HK-2 (cell line): Measurements from ENCODE around the gene GSTT4.
"Not testable (repeated sequence)": the region's sequence is repeated elsewhere in the genome, so short reads cannot be mapped to it uniquely, and the experiment has no call there.

Experiments used
- DNase-seq: peaks from one replicate; pipeline ENCODE4 v3.0.0-alpha.2; 2018; ENCODE audit not compliant: unreplicated experiment

Gene GSTT4

DNA sequence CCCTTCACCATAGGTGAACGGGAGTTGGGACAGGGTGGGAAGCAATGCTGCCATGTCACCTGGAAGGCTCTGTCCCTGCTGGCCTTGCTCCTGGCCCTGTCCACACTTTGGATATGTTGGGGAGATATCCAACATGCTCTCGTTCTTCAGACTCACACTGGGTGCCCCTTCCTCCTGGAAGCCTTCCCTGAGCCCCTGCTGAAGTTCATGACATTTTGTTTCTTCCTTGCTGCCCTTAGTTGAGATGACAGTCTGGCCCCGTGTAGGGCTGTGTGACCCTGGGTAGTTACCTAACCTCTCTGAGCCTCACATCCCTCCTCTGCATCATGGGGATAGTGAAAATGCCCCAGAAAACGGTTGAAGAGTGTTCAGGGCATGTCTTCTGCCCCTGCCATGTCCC, 51.8 kb downstream of the GSTT4 start:
- not testable (repeated sequence) for DNase-seq

DNA sequence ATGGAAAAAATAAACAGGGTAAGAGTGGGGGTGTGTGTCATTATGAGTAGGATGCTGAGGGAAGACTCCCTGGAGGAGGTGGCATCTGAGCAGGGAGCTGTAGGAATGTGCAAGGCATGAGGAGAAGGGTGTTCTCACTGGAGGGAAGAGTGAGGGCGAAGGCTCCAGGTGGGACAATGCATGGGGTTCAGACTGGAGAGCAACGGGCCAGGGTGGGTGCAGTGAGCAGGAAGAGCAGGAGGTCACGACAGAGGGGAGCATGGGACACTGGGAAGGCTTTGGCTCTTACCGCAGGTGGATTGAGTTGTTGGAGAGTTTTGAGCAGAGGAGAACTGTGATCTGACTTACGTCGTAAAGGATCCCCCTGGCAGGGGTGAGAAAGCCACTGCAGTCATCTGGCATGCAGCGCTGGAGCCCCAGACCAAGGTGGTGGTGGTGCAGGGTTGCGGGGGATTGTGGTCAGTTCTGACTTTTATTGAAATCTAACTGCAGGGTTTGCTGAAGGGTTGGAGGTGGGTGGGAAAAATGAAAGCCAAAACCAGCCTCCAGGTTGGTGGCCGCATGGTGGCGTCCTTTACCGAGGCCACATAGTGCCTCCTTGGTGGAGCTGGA, 52.4 kb downstream of the GSTT4 start:
- not testable (repeated sequence) for DNase-seq

DNA sequence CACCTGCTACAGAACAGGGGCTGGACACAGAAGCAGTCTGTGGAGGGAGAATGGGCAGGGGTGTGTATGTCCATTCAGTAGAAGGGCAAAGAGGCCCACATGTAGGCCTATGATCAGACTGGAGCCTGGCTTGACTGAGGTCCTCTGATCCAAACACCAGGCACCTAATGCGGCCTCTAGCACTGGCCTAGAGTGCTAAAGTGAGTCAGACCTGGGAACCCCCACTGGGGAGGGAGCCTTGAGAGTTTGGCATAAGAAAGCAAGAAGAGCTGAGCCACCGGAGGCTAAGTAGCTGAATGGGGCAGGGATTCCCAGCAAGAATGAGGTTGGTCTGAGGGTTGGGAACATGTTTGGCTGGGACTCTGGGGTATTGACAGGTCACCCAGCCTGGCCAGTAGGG, 53.9 kb downstream of the GSTT4 start:
- DNase-seq = not testable (repeated sequence)

DNA sequence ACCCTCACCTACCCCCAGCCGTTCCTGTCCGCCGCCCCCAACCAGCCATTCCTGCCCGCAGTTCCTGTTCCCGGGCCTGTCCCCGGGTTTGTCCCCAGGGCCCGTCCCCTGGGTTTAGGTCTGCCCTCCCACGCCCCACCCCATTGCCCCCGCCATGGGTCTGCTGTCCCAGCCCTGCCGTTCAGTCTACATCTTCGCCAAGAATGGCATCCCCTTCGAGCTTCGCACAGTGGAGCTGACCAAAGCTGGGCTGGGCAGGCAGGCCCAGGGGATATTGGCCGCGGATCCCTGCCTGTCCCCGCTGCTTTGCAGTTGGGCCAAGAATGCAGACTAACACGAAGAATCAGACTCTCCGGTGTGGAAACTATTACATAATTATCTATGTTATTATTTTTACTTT, 55.5 kb downstream of the GSTT4 start:
- not testable (repeated sequence) for DNase-seq
